Endothelial cell of umbilical vein (primary cell): ENCODE results near the gene CD44. TPM values are rescaled to one million over a fixed set of nuclear protein-coding genes. Genes with fewer than 3 reads are reported as not detected.

Experiments
- BruUV-seq: library from RNA; stranded (reverse); fragments of 400-500 nt; replicated peaks from 2 replicates; lab custom pipeline; 2021; lab: Mats Ljungman, UMichigan
- CTCF ChIA-PET: fragments of 300-600, 350-600 bp; sonication (Branson Sonifier 250); formaldehyde crosslinking; loops from one replicate; lab custom pipeline; 2021; ENCODE audit warnings: antibody characterized with exemption, inconsistent platforms; lab: Charles Lee
- POLR2A ChIA-PET: fragments of 300-600, 350-600 bp; sonication (Branson Sonifier 250); formaldehyde crosslinking; loops from one replicate; lab custom pipeline; 2021; ENCODE audit warnings: antibody characterized with exemption, inconsistent platforms; lab: Charles Lee
- DNase-seq: peaks from one replicate; pipeline ENCODE4 v3.0.0-alpha.2; 2011; ENCODE audit warnings: low read depth, low spot score
- FAIRE-seq: peaks from 2 replicates; lab custom pipeline; 2011; peaks lifted over from hg19 to GRCh38; lab: Jason Lieb, UNC
- H2AFZ ChIP-seq: 2 replicates; pipeline ENCODE4 v1.6.0; 2012; ENCODE audit warnings: low read depth, low read length, control low read depth, inconsistent platforms
- H3K27ac ChIP-seq: 2 replicates; pipeline ENCODE4 v1.5.1; 2011; ENCODE audit warnings: low read depth, mild to moderate bottlenecking, control low read depth, low read length, moderate library complexity; ENCODE audit not compliant: insufficient read depth
- H3K27me3 ChIP-seq, 2 experiments: 2 replicates each; pipeline versions ENCODE4 v1.6.0 to v1.6.1; 2011; ENCODE audit warnings: low read length in 2 of 2, mixed read lengths in 1 of 2; ENCODE audit not compliant: control insufficient read depth in 2 of 2, insufficient read depth in 2 of 2
- H3K36me3 ChIP-seq, 2 experiments: 2 replicates in 1 of 2; 3 replicates in 1 of 2; pipeline ENCODE4 v1.5.1; 2011; ENCODE audit warnings: low read length in 2 of 2, mild to moderate bottlenecking in 1 of 2, moderate library complexity in 1 of 2; ENCODE audit not compliant: control insufficient read depth in 2 of 2, insufficient read depth in 2 of 2; ENCODE audit errors: extremely low read depth in 1 of 2
- H3K4me1 ChIP-seq: 3 replicates; pipeline ENCODE4 v1.5.1; 2011; ENCODE audit warnings: mild to moderate bottlenecking, low read length; ENCODE audit not compliant: control insufficient read depth, insufficient read depth; ENCODE audit errors: extremely low read depth
- H3K4me2 ChIP-seq: 2 replicates; pipeline ENCODE4 v1.6.1; 2011; ENCODE audit warnings: low read length, control low read depth, mixed read lengths; ENCODE audit not compliant: insufficient read depth
- H3K4me3 ChIP-seq, 3 experiments: fragments of 200-600 bp in 1 of 3; sonication (generic), shearing (Covaris generic) in 1 of 3; replicated peaks in 1 of 3; 2 replicates each; pipeline ENCODE4 v1.5.1; 2011 to 2016; ENCODE audit warnings: control low read depth in 3 of 3, low read length in 3 of 3, mild to moderate bottlenecking in 2 of 3, inconsistent platforms in 1 of 3, low read depth in 1 of 3, moderate library complexity in 1 of 3; ENCODE audit not compliant: insufficient read depth in 1 of 3
- H3K79me2 ChIP-seq: 2 replicates; pipeline ENCODE4 v1.6.0; 2012; ENCODE audit warnings: low read length, inconsistent platforms; ENCODE audit not compliant: control insufficient read depth, insufficient read depth
- H3K9ac ChIP-seq: replicated peaks from 2 replicates; pipeline ENCODE3; 2011; ENCODE audit warnings: low read length, control low read depth; ENCODE audit not compliant: insufficient read depth; ENCODE audit errors: extremely low read depth
- H3K9me1 ChIP-seq: replicated peaks from 3 replicates; pipeline ENCODE4 v1.6.0; 2011; ENCODE audit warnings: mild to moderate bottlenecking, low read length; ENCODE audit not compliant: control insufficient read depth, insufficient read depth; ENCODE audit errors: extremely low read depth
- H3K9me3 ChIP-seq: replicated peaks from 2 replicates; pipeline ENCODE4 v1.5.1; 2012; ENCODE audit warnings: low read length, inconsistent platforms; ENCODE audit not compliant: control insufficient read depth, insufficient read depth
- H4K20me1 ChIP-seq: replicated peaks from 2 replicates; pipeline ENCODE3; 2011; ENCODE audit warnings: mild to moderate bottlenecking, low read length; ENCODE audit not compliant: control insufficient read depth, insufficient read depth; ENCODE audit errors: extremely low read depth
- CTCF ChIP-seq, 2 donors: IDR thresholded peaks; 1 replicate in 1 of 2; 2 replicates in 1 of 2; pipeline ENCODE4 v1.5.1; 2011; ENCODE audit warnings: low read length in 2 of 2, mild to moderate bottlenecking in 2 of 2, moderate library complexity in 2 of 2, control low read depth in 1 of 2, inconsistent platforms in 1 of 2, low read depth in 1 of 2; ENCODE audit not compliant: insufficient read depth in 1 of 2; ENCODE audit errors: extremely low read depth in 1 of 2
- EZH2 ChIP-seq: IDR thresholded peaks from 2 replicates; pipeline ENCODE4 v1.6.1; 2012; ENCODE audit warnings: borderline replicate concordance, low read depth, mild to moderate bottlenecking, moderate library complexity, low read length, inconsistent platforms; ENCODE audit not compliant: severe bottlenecking
- FOS ChIP-seq: IDR thresholded peaks from 2 replicates; pipeline ENCODE4 v1.6.1; 2011; ENCODE audit warnings: mild to moderate bottlenecking, low read length, moderate library complexity, borderline replicate concordance; ENCODE audit not compliant: insufficient read depth
- GATA2 ChIP-seq: IDR thresholded peaks from 2 replicates; pipeline ENCODE4 v1.7.0; 2011; ENCODE audit warnings: low read depth, mild to moderate bottlenecking, moderate library complexity, mixed read lengths, low read length; ENCODE audit not compliant: insufficient read length, insufficient read depth
- JUN ChIP-seq: IDR thresholded peaks from 2 replicates; pipeline ENCODE4 v1.6.1; 2011; ENCODE audit warnings: borderline replicate concordance, low read depth; ENCODE audit not compliant: insufficient read length, insufficient read depth
- MYC ChIP-seq: IDR thresholded peaks from one replicate; pipeline ENCODE4 v1.6.1; 2011; ENCODE audit warnings: mild to moderate bottlenecking, low read depth, low read length
- POLR2A ChIP-seq: IDR thresholded peaks from 2 replicates; pipeline ENCODE4 v1.6.1; 2012; ENCODE audit warnings: low read depth, mild to moderate bottlenecking, control low read depth, low read length
- POLR2AphosphoS5 ChIP-seq: IDR thresholded peaks from 2 replicates; pipeline ENCODE4 v1.6.1; 2012; ENCODE audit warnings: low read depth, mild to moderate bottlenecking, control low read depth, low read length, moderate library complexity; ENCODE audit not compliant: insufficient read depth
- dilution Hi-C: fragments of 300-500 bp; cut with MboI; formaldehyde crosslinking; loops from one replicate; pipeline ENCODE4 v1.15.0; 2019; ENCODE audit warnings: low sequenced_read_pairs; ENCODE audit not compliant: extremely low pct_ligation_motif_present
- intact Hi-C: fragments of 100-400 bp; cut with micrococcal nuclease; formaldehyde crosslinking; loops from one replicate; pipeline ENCODE4 v1.10.0; 2022
- polyA plus RNA-seq, 4 experiments: library from polyadenylated mRNA; depleted of rRNA in 3 of 4; stranded (reverse) in 3 of 4; unstranded in 1 of 4; fragments of >200 nt; gene quantifications; 2 replicates each; pipeline versions ENCODE4 v1.2.1 to v1.2.3, GENCODE V29; 2011 to 2012; ENCODE audit warnings: missing spikeins in 1 of 4
- total RNA-seq: library from RNA; stranded (reverse); gene quantifications from 2 replicates; pipeline ENCODE4 v1.2.3, GENCODE V29; 2021
- TF ChIP-seq, protein P1 (sequence below): IDR thresholded peaks from 2 replicates; pipeline ENCODE4 v1.6.1; 2011; ENCODE audit not compliant: insufficient read depth, insufficient read length

Gene CD44
- total and polyA plus RNA-seq, 2 donors (not counting 3 experiments of a cell fraction or from before 2014, with no cell fraction given), result 25.5 to 26.3 TPM

GRCh38 chr11:35134403-35135148 is 4.4 kb upstream of the CD44 start:
- TF ChIP-seq CTCF (IDR thresholded peaks at IDR 0.05; ENCODE audit: extremely low read depth in 1 of 2, insufficient read depth in 1 of 2, low read depth in 1 of 2, low read length in 2 of 2) (no peak), FOS (no peak), GATA2 (no peak), POLR2A (no peak), MYC (no peak), POLR2AphosphoS5 (no peak), EZH2 (no peak), JUN (no peak)
- TF ChIP-seq, protein P1, sequence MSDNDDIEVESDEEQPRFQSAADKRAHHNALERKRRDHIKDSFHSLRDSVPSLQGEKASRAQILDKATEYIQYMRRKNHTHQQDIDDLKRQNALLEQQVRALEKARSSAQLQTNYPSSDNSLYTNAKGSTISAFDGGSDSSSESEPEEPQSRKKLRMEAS, result no peak
- intact Hi-C loops, result loop anchor here (5.0 kb wide), 1 partner anchor 103 kb away; no protein-coding TSS in a partner anchor
- Histone ChIP-seq H3K27me3 (peaks cover 3 to 9% of the 10 kb centered on the region in 2 experiments), H3K79me2 (peaks cover 11% of the 10 kb centered on the region), H3K9me1 (no peaks in the 10 kb centered on the region), H4K20me1 (no peaks in the 10 kb centered on the region), H3K9me3 (no peaks in the 10 kb centered on the region), H3K9ac (no peak overlapping the region), H3K27ac (no peak overlapping the region), H3K4me3 (no peak overlapping the region), H3K4me1 (peaks cover 4% of the 10 kb centered on the region), H2AFZ (no peak overlapping the region), H3K36me3 (no peaks in the 10 kb centered on the region), H3K4me2 (no peak overlapping the region)
- no peak for DNase-seq
- dilution Hi-C loops, result no loop called here
- POLR2A ChIA-PET, result no interaction called here
- no peak for FAIRE-seq
- no TSS peak for BruUV-seq
- CTCF ChIA-PET, result interaction anchor here (0.6 kb wide), 1 partner anchor 58 kb away, joined by 3 read pairs; no protein-coding TSS in a partner anchor
